ENCODE measurements around the gene CREBBP. TPM values are rescaled to one million over a fixed set of nuclear protein-coding genes. Genes with fewer than 3 reads are reported as not detected.

CREBBP gene
- total RNA-seq, 3 donors from 2014 or later: 57.9 to 107 (median 81.6) TPM

DNA sequence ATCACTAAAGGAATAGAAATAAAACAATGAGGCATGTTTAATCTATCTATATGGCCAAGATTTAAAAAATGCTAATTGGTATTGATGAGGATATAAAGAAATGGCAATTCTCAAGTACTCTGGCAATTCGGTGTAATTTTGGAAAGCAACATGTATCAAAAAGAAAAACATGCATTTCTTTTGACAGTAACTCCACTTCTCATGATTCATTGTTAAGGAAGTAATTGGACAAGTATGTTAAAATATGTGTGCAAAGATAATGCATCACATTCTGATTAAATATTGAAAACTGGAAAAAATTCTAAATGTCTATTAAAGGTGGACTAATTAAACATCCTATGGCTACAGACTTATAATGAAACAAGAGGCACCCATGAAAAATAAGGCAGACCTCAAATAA lies 81.2 kb downstream of the CREBBP start:
- peaks cover 7% of the 10 kb centered on the region for H3K4me1 ChIP-seq (ENCODE audit: low read depth)
- H3K36me3 ChIP-seq (ENCODE audit: low read depth): no peaks in the 10 kb centered on the region
- no peak for TF ChIP-seq CTCF (IDR thresholded peaks at IDR 0.05)
- no peaks in the 10 kb centered on the region for H3K9me3 ChIP-seq
- DNase-seq: no peak
- no peak for ATAC-seq
- intact Hi-C loops (cut with DNase I, micrococcal nuclease): no loop called here
- H3K4me3 ChIP-seq: no peak overlapping the region

DNA sequence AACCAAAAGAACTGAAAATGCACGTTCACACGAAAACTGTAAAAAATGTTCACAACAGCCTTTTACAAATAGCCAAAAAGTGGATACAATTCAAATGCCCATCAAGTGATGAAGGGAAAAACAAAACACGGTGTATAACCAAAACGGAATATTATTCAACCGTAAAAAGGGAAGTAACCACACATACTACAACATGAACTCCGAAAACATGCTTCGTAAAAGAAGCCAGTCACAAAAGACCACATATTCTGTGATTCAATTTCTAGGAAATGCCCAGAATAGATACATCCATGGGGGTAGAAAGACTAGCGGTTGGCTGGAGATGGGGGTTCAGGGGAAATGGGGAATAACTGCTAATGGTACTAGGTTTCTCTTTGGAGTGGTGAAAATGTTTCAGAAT lies 81.7 kb downstream of the CREBBP start:
- intact Hi-C loops (cut with DNase I, micrococcal nuclease): no loop called here
- H3K4me3 ChIP-seq: no peak overlapping the region
- DNase-seq: no peak
- no peak for ATAC-seq
- no peaks in the 10 kb centered on the region for H3K36me3 ChIP-seq (ENCODE audit: low read depth)
- TF ChIP-seq CTCF (IDR thresholded peaks at IDR 0.05): no peak
- H3K4me1 ChIP-seq (ENCODE audit: low read depth): peaks cover 7% of the 10 kb centered on the region
- H3K9me3 ChIP-seq: no peaks in the 10 kb centered on the region

GRCh38 chr16:3797904-3798811 lies 82.4 kb downstream of the CREBBP start:
- intact Hi-C loops (cut with DNase I, micrococcal nuclease): no loop called here
- Histone ChIP-seq H3K36me3 (ENCODE audit: low read depth) (no peaks in the 10 kb centered on the region), H3K4me1 (ENCODE audit: low read depth) (peaks cover 7% of the 10 kb centered on the region), H3K9me3 (no peaks in the 10 kb centered on the region), H3K4me3 (no peak overlapping the region)
- no peak for DNase-seq
- TF ChIP-seq CTCF (IDR thresholded peaks at IDR 0.05): no peak
- no peak for ATAC-seq

GRCh38 chr16:3797473-3797872 lies 83.0 kb downstream of the CREBBP start:
- intact Hi-C loops (cut with DNase I, micrococcal nuclease): no loop called here
- ATAC-seq (no peak), DNase-seq (no peak)
- no peak for TF ChIP-seq CTCF (IDR thresholded peaks at IDR 0.05)
- Histone ChIP-seq H3K4me3 (no peak overlapping the region), H3K4me1 (ENCODE audit: low read depth) (peaks cover 7% of the 10 kb centered on the region), H3K9me3 (no peaks in the 10 kb centered on the region), H3K36me3 (ENCODE audit: low read depth) (no peaks in the 10 kb centered on the region)

DNA sequence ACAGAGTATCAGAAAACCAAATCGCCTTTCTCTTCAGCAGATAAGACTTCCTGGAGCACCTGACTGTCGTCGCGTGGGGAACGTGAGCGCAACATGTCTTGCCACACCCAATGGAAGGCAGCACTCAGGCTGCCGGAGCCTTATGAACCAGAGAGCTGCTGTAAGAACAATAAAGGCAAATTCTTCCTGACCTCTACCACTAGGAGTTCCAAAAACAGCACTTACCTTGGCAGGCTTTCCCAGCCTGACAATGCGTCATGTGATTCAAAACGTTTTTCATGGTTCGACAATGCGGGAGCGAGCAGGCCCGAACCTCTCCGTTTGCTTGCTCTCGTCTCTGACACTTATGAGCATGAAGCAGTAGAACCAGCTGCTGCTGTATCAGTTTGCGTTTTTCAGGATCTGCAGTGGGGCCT lies 87.3 kb downstream of the CREBBP start:
- H3K4me3 ChIP-seq: no peak overlapping the region
- H3K9me3 ChIP-seq: no peaks in the 10 kb centered on the region
- H3K36me3 ChIP-seq (ENCODE audit: low read depth): no peaks in the 10 kb centered on the region
- DNase-seq (no peak), ATAC-seq (no peak)
- H3K4me1 ChIP-seq (ENCODE audit: low read depth): peaks cover 4% of the 10 kb centered on the region
- TF ChIP-seq CTCF (IDR thresholded peaks at IDR 0.05): no peak
- intact Hi-C loops (cut with DNase I, micrococcal nuclease): no loop called here
